Measurements from ENCODE around the gene MNAT1.

- TF ChIP-seq NR1H2 (CRISPR knock-in tag; IDR thresholded peaks at IDR 0.05) (no peak), CTCF (IDR thresholded peaks at IDR 0.05 in 2 of 3, conservative IDR thresholded peaks at IDR 0.05 in 1 of 3; ENCODE audit: insufficient read depth in 2 of 3, low read depth in 1 of 3, low read length in 3 of 3) (no peak), POLR3A (IDR thresholded peaks at IDR 0.05; ENCODE audit: borderline replicate concordance, extremely low read depth, insufficient read depth, insufficient read length) (no peak), SREBF2 (CRISPR knock-in tag; IDR thresholded peaks at IDR 0.05) (no peak), BRF1 (IDR thresholded peaks at IDR 0.05; ENCODE audit: borderline replicate concordance, extremely low read depth, insufficient read length) (no peak), ZNF274 (IDR thresholded peaks at IDR 0.05; ENCODE audit: borderline replicate concordance, low read depth, low read length) (no peak), NBN (IDR thresholded peaks at IDR 0.05; ENCODE audit: low read depth) (no peak), ZNF124 (CRISPR knock-in tag; IDR thresholded peaks at IDR 0.05) (no peak), GATAD2B (IDR thresholded peaks at IDR 0.05; ENCODE audit: borderline replicate concordance) (no peak)
- TF ChIP-seq, protein P1, sequence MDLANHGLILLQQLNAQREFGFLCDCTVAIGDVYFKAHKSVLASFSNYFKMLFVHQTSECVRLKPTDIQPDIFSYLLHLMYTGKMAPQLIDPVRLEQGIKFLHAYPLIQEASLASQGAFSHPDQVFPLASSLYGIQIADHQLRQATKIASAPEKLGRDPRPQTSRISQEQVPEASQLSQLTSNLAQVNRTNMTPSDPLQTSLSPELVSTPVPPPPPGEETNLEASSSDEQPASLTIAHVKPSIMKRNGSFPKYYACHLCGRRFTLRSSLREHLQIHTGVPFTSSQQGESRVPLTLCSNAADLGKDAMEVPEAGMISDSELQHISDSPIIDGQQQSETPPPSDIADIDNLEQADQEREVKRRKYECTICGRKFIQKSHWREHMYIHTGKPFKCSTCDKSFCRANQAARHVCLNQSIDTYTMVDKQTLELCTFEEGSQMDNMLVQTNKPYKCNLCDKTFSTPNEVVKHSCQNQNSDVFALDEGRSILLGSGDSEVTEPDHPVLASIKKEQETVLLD (IDR thresholded peaks at IDR 0.05) = no peak
- TF ChIP-seq, protein P2, sequence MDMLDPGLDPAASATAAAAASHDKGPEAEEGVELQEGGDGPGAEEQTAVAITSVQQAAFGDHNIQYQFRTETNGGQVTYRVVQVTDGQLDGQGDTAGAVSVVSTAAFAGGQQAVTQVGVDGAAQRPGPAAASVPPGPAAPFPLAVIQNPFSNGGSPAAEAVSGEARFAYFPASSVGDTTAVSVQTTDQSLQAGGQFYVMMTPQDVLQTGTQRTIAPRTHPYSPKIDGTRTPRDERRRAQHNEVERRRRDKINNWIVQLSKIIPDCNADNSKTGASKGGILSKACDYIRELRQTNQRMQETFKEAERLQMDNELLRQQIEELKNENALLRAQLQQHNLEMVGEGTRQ (CRISPR knock-in tag; IDR thresholded peaks at IDR 0.05) = no peak
Measured at GRCh38 chr14:60915781-60916180, 181.2 kb downstream of the MNAT1 start.

Data from K562 (cell line).